ENCODE measurements around the gene DUS4L. TPM values are rescaled to one million over a fixed set of nuclear protein-coding genes. Genes with fewer than 3 reads are reported as not detected.

DUS4L gene
- total RNA-seq, 1 experiment from 2014 or later: 15.3 TPM

DNA sequence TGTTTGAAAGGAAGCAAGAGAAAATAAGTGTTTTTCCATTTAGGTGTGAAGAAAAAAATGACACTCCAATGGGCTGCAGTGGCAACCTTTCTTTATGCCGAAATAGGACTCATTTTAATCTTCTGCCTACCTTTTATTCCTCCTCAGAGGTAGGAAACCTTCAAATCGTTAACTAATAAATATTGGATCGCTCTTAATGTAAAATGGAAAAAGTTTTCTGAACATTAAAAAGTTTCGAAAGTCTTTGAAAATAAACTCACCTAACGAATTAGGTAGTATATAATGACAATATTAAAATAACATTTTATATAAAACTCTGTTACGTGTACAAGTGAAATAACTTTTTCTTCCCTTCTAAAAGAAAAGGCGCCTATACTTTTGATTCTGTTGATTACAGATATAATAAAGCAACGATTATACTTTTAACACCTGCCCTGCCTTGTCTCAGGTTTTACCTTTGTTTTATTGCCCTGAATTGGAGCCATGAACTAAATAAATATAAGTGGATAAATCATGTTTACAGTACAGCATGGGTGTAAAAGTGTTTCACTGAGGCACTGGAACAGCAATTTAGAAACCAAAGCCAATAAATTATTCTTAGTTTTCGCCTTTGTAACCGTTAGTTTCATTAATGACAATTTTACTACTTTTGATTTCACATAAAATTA, 17.1 kb downstream of the DUS4L start:
- H3K4me3 Mint-ChIP-seq: peak overlapping the region; percentile 76
- DNase-seq (ENCODE audit: low spot score) (no peak), ATAC-seq (no peak)
- no peak for TF ChIP-seq CREM (CRISPR knock-in tag; IDR thresholded peaks at IDR 0.05)
- no peak for TF ChIP-seq GTF2I (CRISPR knock-in tag; conservative IDR thresholded peaks at IDR 0.05)
- no peak for TF ChIP-seq NR2C2 (CRISPR knock-in tag; IDR thresholded peaks at IDR 0.05)
- no peak for TF ChIP-seq MYBL2 (CRISPR knock-in tag; IDR thresholded peaks at IDR 0.05)
- no peak for TF ChIP-seq SMAD4 (CRISPR knock-in tag; IDR thresholded peaks at IDR 0.05)
- no peak for TF ChIP-seq ZNF317 (CRISPR knock-in tag; IDR thresholded peaks at IDR 0.05; ENCODE audit: borderline replicate concordance, low read depth)
- H3K27ac Mint-ChIP-seq: no peak overlapping the region
- peaks cover 6% of the 10 kb centered on the region; the same call in 1 of the 2 replicates for H3K36me3 Mint-ChIP-seq
- ChIA-PET POLR2A (interaction anchor here (1.0 kb wide), 1 partner anchor 17 kb away, joined by 9 read pairs; the partner anchor contains the start of genes COG5 and DUS4L), CTCF (no interaction called here)
- H3K4me1 Mint-ChIP-seq: no peaks in the 10 kb centered on the region
- H3K9me3 Mint-ChIP-seq: no peaks in the 10 kb centered on the region
- H3K27me3 Mint-ChIP-seq (ENCODE audit: low read depth): no peaks in the 10 kb centered on the region

DNA sequence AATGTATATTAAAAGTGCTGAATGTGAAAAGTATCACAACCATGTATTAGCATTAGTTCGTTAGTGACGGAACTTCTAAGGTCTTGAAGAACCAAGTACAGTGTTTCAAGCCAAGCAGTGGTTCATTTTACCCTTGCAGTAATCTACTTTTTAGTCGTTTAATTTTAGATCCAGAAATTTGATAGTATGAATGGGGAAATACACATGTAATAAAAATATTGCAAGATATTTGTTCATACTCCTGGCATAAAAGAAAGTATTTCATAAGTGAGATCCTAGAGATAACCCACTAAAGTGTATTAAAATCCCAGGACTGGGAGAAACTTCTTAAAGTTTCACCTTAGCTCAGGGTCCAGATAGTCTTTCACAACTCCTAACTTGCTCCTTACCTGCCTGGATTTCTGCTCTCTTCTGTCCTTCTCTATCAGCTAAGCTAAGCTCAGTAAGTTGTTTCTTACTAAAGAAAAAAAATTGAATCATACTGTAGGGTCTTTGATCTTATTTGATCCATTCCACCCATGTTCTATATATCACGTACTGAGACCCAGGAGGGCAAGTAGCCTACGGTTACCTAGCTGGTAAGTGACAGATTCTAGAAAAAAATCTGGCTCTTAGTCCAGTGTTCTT, 17.7 kb downstream of the DUS4L start:
- Mint-ChIP-seq H3K27me3 (ENCODE audit: low read depth) (no peaks in the 10 kb centered on the region), H3K4me1 (no peaks in the 10 kb centered on the region), H3K27ac (no peak overlapping the region), H3K9me3 (no peaks in the 10 kb centered on the region), H3K36me3 (no peaks in the 10 kb centered on the region; the same call in 1 of the 2 replicates), H3K4me3 (peak overlapping the region; percentile 49)
- CTCF ChIA-PET: no interaction called here
- ATAC-seq (no peak), DNase-seq (ENCODE audit: low spot score) (no peak)
- POLR2A ChIA-PET: no interaction called here
- TF ChIP-seq, protein P1, sequence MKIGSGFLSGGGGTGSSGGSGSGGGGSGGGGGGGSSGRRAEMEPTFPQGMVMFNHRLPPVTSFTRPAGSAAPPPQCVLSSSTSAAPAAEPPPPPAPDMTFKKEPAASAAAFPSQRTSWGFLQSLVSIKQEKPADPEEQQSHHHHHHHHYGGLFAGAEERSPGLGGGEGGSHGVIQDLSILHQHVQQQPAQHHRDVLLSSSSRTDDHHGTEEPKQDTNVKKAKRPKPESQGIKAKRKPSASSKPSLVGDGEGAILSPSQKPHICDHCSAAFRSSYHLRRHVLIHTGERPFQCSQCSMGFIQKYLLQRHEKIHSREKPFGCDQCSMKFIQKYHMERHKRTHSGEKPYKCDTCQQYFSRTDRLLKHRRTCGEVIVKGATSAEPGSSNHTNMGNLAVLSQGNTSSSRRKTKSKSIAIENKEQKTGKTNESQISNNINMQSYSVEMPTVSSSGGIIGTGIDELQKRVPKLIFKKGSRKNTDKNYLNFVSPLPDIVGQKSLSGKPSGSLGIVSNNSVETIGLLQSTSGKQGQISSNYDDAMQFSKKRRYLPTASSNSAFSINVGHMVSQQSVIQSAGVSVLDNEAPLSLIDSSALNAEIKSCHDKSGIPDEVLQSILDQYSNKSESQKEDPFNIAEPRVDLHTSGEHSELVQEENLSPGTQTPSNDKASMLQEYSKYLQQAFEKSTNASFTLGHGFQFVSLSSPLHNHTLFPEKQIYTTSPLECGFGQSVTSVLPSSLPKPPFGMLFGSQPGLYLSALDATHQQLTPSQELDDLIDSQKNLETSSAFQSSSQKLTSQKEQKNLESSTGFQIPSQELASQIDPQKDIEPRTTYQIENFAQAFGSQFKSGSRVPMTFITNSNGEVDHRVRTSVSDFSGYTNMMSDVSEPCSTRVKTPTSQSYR (CRISPR knock-in tag; IDR thresholded peaks at IDR 0.05): no peak
- no peak for TF ChIP-seq TP53 (CRISPR knock-in tag; IDR thresholded peaks at IDR 0.05)
- TF ChIP-seq TEAD1 (CRISPR knock-in tag; IDR thresholded peaks at IDR 0.05): no peak
- TF ChIP-seq FOXP1 (CRISPR knock-in tag; IDR thresholded peaks at IDR 0.05; ENCODE audit: borderline replicate concordance): no peak
- TF ChIP-seq SP1 (CRISPR knock-in tag; conservative IDR thresholded peaks at IDR 0.05): no peak
- TF ChIP-seq TCF7 (CRISPR knock-in tag; IDR thresholded peaks at IDR 0.05; ENCODE audit: low read depth): no peak

- ChIA-PET POLR2A (no interaction called here), CTCF (no interaction called here)
- DNase-seq (ENCODE audit: low spot score) (no peak), ATAC-seq (no peak)
- no peaks in the 10 kb centered on the region for H3K4me1 Mint-ChIP-seq
- no peaks in the 10 kb centered on the region for H3K9me3 Mint-ChIP-seq
- no peaks in the 10 kb centered on the region for H3K27me3 Mint-ChIP-seq (ENCODE audit: low read depth)
- H3K4me3 Mint-ChIP-seq: no peak overlapping the region
- H3K27ac Mint-ChIP-seq: no peak overlapping the region
- no peaks in the 10 kb centered on the region for H3K36me3 Mint-ChIP-seq
- no peak for TF ChIP-seq JAZF1 (CRISPR knock-in tag; IDR thresholded peaks at IDR 0.05)
- no peak for TF ChIP-seq FOXK1 (CRISPR knock-in tag; IDR thresholded peaks at IDR 0.05)
These were observed 19.1 kb downstream of the DUS4L start for GRCh38 chr7:107582875-107583274.

DNA sequence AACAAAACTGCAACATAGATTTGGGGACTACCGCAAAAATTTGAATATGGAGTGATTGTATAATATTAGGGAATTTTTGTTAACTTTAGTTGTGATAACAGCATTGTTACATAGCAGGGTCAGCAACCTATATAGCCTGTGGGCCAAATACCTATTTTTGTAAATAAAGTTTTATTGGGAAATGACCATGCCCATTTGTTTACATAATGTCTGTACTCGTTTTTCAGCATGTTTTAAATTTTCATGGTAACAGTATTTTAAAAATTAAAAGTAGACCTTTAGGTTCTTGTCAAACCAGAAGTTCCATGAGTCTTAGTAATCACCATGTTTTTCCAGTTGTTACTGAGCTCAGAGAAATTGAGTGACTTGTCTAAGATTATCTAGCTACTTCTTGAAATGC, 20.9 kb downstream of the DUS4L start:
- Mint-ChIP-seq H3K27ac (no peak overlapping the region), H3K36me3 (peaks cover 10% of the 10 kb centered on the region), H3K27me3 (ENCODE audit: low read depth) (no peaks in the 10 kb centered on the region), H3K9me3 (peaks cover 6% of the 10 kb centered on the region), H3K4me3 (no peak overlapping the region), H3K4me1 (no peaks in the 10 kb centered on the region)
- CTCF ChIA-PET: no interaction called here
- POLR2A ChIA-PET: no interaction called here
- DNase-seq (ENCODE audit: low spot score) (no peak), ATAC-seq (no peak)
- TF ChIP-seq JAZF1 (CRISPR knock-in tag; IDR thresholded peaks at IDR 0.05) (no peak), ERG (CRISPR knock-in tag; IDR thresholded peaks at IDR 0.05) (no peak), SMAD4 (CRISPR knock-in tag; IDR thresholded peaks at IDR 0.05) (no peak), OVOL2 (CRISPR knock-in tag; IDR thresholded peaks at IDR 0.05; ENCODE audit: borderline replicate concordance) (no peak), FOXJ3 (CRISPR knock-in tag; IDR thresholded peaks at IDR 0.05; ENCODE audit: borderline replicate concordance) (no peak), ZBTB43 (CRISPR knock-in tag; IDR thresholded peaks at IDR 0.05) (no peak), GABPB1 (CRISPR knock-in tag; IDR thresholded peaks at IDR 0.05) (no peak)
- TF ChIP-seq, protein P2, sequence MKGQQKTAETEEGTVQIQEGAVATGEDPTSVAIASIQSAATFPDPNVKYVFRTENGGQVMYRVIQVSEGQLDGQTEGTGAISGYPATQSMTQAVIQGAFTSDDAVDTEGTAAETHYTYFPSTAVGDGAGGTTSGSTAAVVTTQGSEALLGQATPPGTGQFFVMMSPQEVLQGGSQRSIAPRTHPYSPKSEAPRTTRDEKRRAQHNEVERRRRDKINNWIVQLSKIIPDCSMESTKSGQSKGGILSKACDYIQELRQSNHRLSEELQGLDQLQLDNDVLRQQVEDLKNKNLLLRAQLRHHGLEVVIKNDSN (CRISPR knock-in tag; IDR thresholded peaks at IDR 0.05): no peak
- TF ChIP-seq, protein P3, sequence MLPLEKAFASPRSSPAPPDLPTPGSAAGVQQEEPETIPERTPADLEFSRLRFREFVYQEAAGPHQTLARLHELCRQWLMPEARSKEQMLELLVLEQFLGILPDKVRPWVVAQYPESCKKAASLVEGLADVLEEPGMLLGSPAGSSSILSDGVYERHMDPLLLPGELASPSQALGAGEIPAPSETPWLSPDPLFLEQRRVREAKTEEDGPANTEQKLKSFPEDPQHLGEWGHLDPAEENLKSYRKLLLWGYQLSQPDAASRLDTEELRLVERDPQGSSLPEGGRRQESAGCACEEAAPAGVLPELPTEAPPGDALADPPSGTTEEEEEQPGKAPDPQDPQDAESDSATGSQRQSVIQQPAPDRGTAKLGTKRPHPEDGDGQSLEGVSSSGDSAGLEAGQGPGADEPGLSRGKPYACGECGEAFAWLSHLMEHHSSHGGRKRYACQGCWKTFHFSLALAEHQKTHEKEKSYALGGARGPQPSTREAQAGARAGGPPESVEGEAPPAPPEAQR (CRISPR knock-in tag; IDR thresholded peaks at IDR 0.05): no peak
